AG09309 (cell line): ENCODE results near the gene CNGA4.

ENCODE experiments used
- DNase-seq: peaks from one replicate; pipeline ENCODE4 v3.0.0-alpha.2; 2010; ENCODE audit warnings: low read depth
- H3K4me3 ChIP-seq: 2 replicates; pipeline ENCODE4 v1.5.1; 2011; ENCODE audit warnings: mild to moderate bottlenecking, low read depth, low read length, moderate library complexity; ENCODE audit not compliant: control insufficient read depth
- CTCF ChIP-seq: IDR thresholded peaks from 2 replicates; pipeline ENCODE4 v1.5.1; 2011; ENCODE audit warnings: mild to moderate bottlenecking, low read depth, low read length, inconsistent platforms; ENCODE audit not compliant: insufficient read depth, control insufficient read depth; ENCODE audit errors: missing control alignments

The CNGA4 gene

GRCh38 chr11:6238902-6239301, at the start of gene CNGA4:
Gene CNGA4 (plus strand): TSS chr11:6239089. CDS start chr11:6239207, 118 bp downstream.
- H3K4me3 ChIP-seq = no peak within 1 kb of the TSS
- no peak for DNase-seq
- no peak for TF ChIP-seq CTCF

GRCh38 chr11:6191742-6192141, 47.1 kb upstream of the CNGA4 start:
- no peak for TF ChIP-seq CTCF
- H3K4me3 ChIP-seq = no peak overlapping the region
- no peak for DNase-seq

- DNase-seq = no peak
- no peak overlapping the region for H3K4me3 ChIP-seq
- no peak for TF ChIP-seq CTCF
Observed at GRCh38 chr11:6194065-6194581, 44.8 kb upstream of the CNGA4 start.

GRCh38 chr11:6196396-6196795, 42.5 kb upstream of the CNGA4 start:
- no peak for DNase-seq
- no peak overlapping the region for H3K4me3 ChIP-seq
- TF ChIP-seq CTCF = no peak

GRCh38 chr11:6197466-6198200, 41.3 kb upstream of the CNGA4 start:
- no peak overlapping the region for H3K4me3 ChIP-seq
- DNase-seq = no peak
- TF ChIP-seq CTCF = no peak

- no peak within 1 kb of the TSS for H3K4me3 ChIP-seq
- no peak for DNase-seq
- no peak for TF ChIP-seq CTCF
Observed at GRCh38 chr11:6199174-6199810, 39.6 kb upstream of the CNGA4 start, which contains the start of gene OR52W1. Gene OR52W1 (plus strand): TSS chr11:6199224. CDS start chr11:6199224, 0 bp downstream.
